GM11168 (cell line): ENCODE measurements around the gene CACNA2D3.

Experiments used
- in situ Hi-C: fragments of 300-500 bp; cut with MboI; formaldehyde crosslinking; loops from one replicate; pipeline ENCODE4 v1.12.0; 2022; ENCODE audit warnings: low sequenced_read_pairs; ENCODE audit not compliant: unreplicated experiment

Gene CACNA2D3

GRCh38 chr3:54905261-54905888 lies 783.0 kb downstream of the CACNA2D3 start:
- in situ Hi-C loops: no loop called here

GRCh38 chr3:54905920-54906319 lies 783.6 kb downstream of the CACNA2D3 start:
- in situ Hi-C loops: no loop called here

DNA sequence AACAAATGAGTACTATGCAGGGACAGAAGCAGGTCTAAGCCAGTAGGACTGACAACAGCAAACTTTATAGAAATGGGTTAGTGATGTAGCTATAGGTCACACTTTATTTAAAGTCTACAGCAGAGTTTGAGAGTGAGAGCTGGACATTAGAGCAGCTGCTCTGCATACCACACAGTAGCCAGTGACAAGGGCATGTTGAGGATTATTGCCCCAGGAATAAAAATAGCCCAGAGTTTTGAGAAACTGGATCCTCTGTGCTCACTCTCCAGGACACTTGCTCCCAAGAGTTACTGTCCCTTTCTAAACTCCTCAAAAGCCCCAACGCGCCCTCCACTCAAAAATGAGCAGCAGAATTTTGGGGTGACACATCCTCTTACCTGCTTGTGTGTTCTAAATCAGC lies 784.4 kb downstream of the CACNA2D3 start:
- in situ Hi-C loops: no loop called here

DNA sequence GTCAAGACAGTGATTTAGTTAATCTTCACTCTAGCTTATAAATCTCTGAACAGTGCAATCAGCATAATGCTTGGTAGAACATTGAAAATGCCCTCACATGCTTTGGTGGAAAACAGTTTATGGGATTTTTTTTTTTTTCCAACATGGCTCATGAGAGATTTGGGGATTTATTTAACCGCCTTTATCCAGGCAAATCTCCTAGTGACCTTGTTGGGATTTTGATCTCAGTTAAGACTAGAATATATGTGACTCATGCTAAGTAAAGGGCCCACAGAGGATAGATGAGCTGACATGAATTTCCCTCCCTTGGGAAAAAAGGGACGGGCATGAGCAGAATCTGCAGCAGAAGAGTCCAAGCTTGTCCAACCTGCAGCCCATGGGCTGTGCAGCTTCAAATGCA lies 786.8 kb downstream of the CACNA2D3 start:
- in situ Hi-C loops: no loop called here

GRCh38 chr3:54914180-54914579 lies 791.8 kb downstream of the CACNA2D3 start:
- in situ Hi-C loops: no loop called here

DNA sequence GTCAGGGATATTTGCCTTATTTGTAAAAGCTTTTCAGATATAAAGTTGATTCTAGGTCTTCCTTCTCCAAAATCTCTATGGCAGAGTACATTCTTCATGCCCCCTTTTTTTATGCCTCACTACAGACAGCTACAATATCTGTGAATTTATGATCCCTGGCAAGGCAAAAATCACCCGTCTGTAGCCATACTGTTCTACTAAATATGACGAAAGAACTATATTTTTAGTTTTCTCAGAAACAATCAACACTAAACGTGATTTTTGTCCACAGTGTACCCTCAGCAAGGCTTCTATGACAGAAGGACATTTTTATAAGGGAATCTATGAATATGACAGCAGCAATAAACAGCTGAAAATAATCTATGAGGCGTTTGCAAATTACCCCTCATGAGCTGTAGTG lies 792.8 kb downstream of the CACNA2D3 start:
- in situ Hi-C loops: no loop called here

DNA sequence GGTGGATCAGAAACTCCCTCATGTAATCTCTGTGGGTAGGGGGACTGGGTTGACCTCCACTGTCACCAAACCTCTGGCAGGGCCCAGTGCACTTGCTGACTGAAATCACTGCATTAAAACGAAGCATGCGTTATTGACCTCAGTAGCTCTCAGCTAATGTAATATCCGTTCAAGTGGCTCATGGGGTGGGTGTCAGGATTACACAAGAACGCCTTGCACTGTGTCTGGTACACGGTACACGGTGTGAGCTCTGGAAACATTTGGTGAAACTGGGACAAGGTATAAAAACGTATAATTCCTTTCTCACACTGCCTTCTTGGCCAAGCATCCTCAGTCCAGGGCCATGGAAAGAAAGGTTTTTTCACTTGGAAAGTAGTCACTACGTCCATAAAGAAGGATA lies 793.6 kb downstream of the CACNA2D3 start:
- in situ Hi-C loops: no loop called here

GRCh38 chr3:54916732-54917131 lies 794.4 kb downstream of the CACNA2D3 start:
- in situ Hi-C loops: no loop called here

- in situ Hi-C loops: no loop called here
These were observed 794.8 kb downstream of the CACNA2D3 start for GRCh38 chr3:54917174-54917573.

GRCh38 chr3:54917862-54918261 lies 795.5 kb downstream of the CACNA2D3 start:
- in situ Hi-C loops: no loop called here

DNA sequence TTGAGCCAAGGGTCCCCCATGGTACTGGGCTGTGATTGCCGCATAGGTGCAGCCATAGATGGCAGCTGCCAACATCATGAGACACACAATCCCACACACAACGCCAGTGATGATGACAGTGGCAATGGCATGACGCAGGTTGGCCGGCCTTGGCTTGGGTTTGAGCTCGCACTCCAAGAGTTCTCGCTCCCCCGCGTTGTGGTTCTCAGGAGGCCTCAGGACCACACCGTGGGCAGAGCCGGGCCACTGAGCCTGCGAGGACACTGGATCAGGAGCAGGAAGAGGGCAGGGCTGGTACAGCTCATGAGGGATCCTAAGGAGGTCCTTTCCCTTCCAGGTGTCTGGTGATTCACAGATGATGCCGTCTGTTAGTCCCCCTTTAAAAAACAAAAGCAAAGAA lies 796.2 kb downstream of the CACNA2D3 start:
- in situ Hi-C loops: no loop called here

GRCh38 chr3:54928046-54928770 lies 805.9 kb downstream of the CACNA2D3 start, which contains the start of gene LRTM1:
Gene LRTM1 (minus strand): TSS chr3:54928059. CDS start chr3:54927911, 148 bp downstream.
- in situ Hi-C loops: no loop called here

GRCh38 chr3:54931182-54931581 lies 808.8 kb downstream of the CACNA2D3 start:
- in situ Hi-C loops: no loop called here

DNA sequence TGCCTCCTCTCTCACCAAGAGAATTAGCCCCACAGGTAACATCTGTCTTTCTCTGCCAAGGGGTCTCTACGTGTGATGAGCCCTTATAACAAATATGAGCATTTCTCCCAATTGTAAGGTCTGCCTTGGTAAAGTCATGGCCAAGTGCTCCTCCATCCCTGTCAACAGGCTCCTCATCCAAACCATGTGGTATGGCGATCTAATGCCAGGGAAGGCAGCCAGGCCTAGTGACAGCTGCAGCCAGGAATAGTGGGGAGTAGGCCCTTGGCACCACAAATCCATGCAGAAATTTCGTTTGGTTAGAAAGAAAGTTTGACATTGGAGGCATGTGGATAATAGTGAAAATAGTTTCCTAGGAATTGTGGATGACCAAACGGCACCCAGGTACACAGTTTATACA lies 810.3 kb downstream of the CACNA2D3 start:
- in situ Hi-C loops: no loop called here

GRCh38 chr3:54935869-54936268 lies 813.5 kb downstream of the CACNA2D3 start:
- in situ Hi-C loops: no loop called here

GRCh38 chr3:54936561-54936960 lies 814.2 kb downstream of the CACNA2D3 start:
- in situ Hi-C loops: no loop called here

DNA sequence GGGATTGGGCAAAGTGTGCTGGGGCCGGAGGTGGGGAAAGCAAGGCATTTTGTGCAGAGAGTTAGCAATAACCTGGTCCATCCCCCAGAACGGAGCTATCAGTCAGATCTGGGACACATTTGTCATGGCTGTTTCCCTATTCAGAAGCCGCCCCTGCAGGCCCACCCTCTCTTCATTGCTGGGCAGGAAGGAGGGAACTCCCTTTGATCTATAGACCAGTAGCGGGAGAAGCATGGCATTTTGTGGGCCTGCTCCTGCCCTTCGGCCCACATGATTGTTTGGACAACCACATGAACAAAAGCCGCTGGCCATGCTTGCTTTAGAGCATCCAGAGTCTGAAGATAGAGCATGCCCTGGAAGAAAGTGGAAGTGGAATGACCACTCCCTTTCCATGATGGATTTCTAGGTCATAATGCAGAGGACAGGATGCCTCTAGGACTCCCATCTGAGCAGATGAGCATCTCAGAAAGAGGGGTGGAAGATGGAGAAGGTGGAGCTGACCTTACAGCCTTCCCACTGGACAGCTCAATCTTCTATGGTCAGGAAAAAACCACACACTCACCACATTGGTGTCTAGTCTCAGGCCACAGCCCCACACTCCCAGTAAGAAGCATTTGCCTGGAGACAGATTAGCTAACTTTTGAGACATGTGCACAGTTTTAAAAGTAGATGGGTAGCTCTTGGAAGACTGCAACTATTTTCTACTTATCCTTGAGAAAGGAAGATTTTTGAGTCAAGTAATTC lies 817.4 kb downstream of the CACNA2D3 start:
- in situ Hi-C loops: no loop called here

GRCh38 chr3:54940971-54941370 lies 818.6 kb downstream of the CACNA2D3 start:
- in situ Hi-C loops: no loop called here

DNA sequence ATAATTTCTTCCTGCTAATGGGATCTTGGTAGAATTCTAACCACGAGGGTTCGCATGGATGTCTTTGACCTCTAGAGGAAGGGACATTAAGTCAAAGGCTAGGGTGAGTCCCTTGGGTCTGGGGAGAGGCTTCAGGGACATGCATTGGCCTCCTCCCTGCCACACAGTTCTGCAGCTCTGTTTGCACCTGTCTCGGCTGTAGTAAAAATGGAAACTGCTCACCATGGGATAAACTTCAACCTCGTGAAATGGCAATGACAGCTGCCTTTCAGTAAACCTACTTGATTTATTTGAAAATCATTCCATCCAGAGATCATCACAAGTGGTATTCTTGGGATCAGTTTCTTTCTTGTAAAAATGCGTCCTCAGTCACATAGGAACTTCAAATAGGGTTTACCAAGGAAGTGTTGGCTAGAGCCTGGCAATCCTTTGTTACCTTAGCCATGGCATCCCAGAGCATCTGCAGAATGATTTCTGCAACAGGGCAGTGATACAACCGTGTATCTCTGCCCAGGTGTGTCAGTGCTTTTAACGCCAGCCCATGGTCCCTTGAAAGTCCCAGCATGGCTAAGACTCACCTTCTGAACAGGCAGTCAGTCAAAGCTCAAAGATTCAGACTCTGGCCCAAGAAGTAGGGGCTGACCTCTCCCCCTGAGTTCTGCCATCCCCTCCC lies 819.5 kb downstream of the CACNA2D3 start:
- in situ Hi-C loops: no loop called here

- in situ Hi-C loops: no loop called here
These were observed 827.2 kb downstream of the CACNA2D3 start for GRCh38 chr3:54949491-54950044.
